Ammon's horn (tissue), 1 donor: ENCODE results near the gene PDE6C.
A peak's percentile ranks its signal among the peaks of the same experiment; 100 is the strongest.

Experiments used
- DNase-seq: peaks from one replicate; pipeline ENCODE4 v3.0.0-alpha.2; 2016; ENCODE audit warnings: low spot score

The PDE6C gene

DNA sequence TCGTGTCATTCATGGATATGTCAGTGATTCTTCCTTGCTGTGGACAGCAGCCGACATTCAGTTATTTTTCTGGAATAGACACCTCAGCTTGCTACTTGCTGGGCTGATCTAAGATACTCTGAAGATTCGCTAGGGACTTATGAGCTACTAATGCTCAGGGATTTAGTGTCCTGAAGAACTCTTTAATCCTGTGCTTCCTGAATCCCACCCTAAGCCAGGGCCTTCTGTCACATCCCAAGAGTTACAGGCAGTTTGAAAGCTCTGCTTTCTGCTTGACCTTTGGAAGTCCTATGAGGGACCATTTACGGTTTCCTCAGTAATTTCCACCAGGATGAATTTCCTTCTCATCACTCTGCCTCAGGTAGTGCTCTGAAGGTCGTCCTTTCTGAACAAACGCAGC is at the start of gene PDE6C:
Gene PDE6C, plus strand, starts transcription at position 227 of the 400 bp plus-strand sequence. CDS start 189 bp downstream, outside the sequence.
- DNase-seq, result no peak

- DNase-seq, result no peak
These were observed 46.9 kb upstream of the PDE6C start for GRCh38 chr10:93565446-93565845.

GRCh38 chr10:93566435-93567276 is 45.7 kb upstream of the PDE6C start, which contains the start of gene FFAR4:
Gene FFAR4, plus strand, starts transcription at chr10:93566665. Its CDS starts 56 bp downstream, at chr10:93566721.
- peak; percentile 62 for DNase-seq

GRCh38 chr10:93567277-93568104 is 44.8 kb upstream of the PDE6C start:
- DNase-seq, result no peak

GRCh38 chr10:93568105-93568390 is 44.3 kb upstream of the PDE6C start:
- DNase-seq, result no peak

DNA sequence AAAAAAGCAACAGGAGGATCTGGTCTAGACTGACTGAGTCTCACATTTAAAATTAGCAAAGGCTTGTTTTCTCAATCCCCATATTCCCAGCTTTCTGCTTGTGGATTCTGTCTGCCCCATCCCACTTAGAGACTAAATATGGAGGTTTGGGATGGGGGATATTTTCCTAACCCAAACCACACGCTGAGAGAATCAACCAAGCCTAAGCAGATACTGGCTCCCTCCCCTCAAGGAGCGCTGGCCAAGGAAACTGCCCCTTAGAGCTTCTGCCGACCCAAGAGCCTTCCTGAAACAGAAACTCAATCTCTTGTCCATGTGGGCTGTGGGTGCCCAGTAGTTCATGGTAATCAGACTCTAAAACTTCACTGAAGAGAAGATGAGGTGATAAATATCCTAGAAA is 42.0 kb upstream of the PDE6C start:
- DNase-seq, result no peak

GRCh38 chr10:93572606-93573005 is 39.7 kb upstream of the PDE6C start:
- DNase-seq, result no peak

GRCh38 chr10:93573051-93573909 is 39.1 kb upstream of the PDE6C start:
- DNase-seq, result peak; percentile 73

GRCh38 chr10:93573924-93574323 is 38.4 kb upstream of the PDE6C start:
- no peak for DNase-seq

- DNase-seq, result no peak
These were observed 35.4 kb upstream of the PDE6C start for GRCh38 chr10:93576888-93577287.

DNA sequence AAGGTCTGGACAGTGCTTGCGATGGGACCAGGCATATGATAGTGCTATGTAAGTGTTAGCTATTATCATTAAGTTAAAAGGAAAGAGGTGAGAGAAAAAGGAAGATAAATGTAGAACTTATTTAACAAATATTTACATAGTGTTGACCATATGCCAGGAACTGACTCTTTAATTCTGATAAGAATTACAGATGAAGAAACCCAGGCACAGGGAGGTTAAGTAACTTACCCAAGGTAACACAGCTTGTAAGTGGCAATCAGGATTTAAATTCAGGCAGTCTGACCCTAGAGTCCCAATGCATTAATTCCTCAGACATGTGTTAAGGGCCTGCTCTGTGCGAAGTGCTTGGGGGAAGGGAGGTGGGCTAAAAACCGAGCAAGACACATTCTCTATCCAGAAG is 34.8 kb upstream of the PDE6C start:
- DNase-seq, result no peak

DNA sequence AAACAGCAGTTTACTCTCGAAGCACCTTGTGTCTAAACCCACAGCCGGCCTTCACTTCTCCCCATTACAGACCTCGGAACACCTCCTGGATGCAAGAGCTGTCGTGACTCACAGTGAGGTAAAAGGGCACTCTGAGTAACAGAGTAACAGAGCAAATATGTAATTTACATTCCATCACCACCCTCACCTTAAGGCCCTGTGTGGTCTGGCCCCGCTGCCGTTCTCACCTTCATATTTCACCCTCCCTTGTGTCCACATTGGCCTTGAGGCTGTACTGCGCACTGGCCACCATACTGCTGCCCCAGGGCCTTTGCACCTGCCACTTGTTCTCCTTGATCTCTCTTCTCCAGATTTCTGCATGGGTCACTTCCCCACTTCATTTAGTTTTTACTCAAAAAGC is 33.2 kb upstream of the PDE6C start:
- no peak for DNase-seq

DNA sequence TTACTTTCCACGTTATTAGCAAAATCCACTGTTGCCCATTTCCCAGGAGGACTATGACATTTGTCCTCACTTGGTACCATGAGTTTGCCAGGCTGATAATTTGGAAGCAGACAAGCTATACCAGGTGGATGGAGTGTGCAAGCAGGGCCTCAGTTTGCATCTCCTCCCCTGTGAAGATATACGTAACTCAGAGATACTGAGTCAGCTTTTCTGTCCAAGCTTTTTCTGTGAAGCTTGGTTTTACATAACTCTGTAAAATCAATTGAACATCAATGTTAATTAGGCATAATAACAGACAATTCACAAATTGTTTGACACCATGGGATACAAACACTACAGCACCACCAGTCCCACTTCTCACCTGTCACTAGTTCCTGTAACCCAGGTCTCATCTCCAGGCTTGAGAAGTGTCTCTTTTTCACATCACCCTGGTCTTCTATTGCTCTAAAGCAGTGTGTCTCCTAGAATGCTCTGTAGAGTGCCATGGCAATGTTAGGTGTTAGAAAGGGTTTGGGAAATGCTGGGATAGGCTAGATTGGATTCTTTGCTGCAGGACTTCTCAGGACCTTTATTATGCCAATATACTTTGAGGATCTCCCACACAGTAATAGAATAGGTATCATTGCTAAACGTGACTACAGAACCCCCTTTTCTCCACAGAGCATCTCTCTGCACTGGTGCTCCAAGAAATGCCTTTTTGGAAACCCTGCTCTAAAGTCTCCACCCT is 32.2 kb upstream of the PDE6C start:
- DNase-seq, result no peak

DNA sequence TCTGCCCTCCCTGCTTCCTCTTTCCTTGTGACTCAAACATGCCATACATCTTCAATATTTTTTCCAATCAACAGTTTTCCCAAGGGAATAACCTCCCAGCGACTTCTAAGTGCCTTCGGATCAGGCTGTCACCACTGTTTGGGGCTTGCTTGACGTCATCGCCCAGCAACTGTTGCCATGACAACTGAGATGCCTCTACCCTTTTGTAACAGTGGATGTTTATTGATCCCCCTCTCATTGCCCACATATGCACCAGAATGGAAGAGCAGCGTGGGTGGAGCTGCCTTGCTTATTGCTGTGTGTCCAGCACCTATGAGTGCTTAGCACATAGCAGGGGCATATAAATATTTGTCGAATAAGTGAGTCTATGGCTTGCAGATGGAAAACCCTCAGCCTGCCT is 31.5 kb upstream of the PDE6C start:
- DNase-seq, result peak; percentile 82

DNA sequence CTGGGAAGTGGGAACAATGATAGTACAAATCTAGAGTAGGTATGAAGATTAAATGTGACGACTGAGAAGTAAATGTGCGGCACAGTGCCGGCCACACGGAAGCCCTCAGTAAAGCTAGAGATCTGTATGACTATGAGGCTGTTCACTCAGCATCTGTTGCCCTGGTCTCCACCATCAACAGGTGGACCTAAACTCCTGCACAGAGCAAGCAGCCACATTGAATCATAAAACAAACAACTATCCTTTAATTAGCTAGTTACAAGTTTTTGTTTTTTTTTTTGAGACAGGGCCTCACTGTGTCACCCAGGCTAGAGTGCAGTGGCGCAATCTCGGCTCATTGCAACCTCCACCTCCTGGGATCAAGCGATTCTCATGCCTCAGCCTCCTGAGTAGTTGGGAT is 27.9 kb upstream of the PDE6C start:
- DNase-seq, result no peak

DNA sequence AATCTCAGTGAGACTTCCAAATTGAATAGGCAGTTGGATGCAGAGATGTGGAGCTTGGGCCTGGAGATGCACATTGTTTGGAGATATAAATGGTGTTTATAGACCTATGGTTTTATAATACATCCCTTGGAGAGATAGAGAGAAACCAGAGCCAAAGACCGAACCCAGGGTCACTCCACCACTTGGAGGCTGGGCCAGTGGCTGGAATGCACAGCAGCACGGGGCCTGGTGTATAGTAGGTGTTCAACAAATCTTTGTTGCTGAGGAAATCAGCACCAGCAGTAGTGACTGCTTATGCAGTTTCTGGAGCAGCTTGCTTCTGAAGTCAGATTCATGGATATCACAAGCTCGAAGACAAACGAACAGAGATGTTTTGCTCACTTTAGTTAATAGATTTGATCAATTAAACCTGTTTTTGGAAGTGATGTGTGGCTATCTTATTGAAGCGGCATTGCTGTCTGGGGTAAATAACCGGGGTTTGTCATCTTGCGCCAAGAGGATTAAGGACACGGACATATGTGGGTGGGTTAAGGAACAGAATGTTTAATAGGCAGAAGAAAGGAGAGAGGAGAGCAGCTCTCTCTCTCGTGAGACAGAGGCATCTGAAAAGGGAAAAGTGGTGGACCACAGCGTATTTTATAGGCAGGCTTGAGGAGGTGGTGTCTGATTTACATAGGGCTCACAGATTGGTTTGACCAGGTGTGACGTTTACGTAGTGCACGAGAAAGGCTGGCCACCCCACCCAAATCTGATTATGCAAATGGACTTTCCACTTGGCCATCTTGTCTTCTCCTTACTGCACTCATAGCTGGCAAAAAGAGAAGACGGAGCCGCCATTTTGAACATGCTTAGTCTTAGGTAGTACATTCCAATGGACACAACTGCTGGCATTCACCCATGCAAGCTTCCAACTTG is 22.4 kb upstream of the PDE6C start:
- no peak for DNase-seq

- DNase-seq, result no peak
These were observed 21.7 kb upstream of the PDE6C start for GRCh38 chr10:93590638-93591037.

- no peak for DNase-seq
These were observed 21.1 kb upstream of the PDE6C start for GRCh38 chr10:93591065-93591808.

- DNase-seq, result no peak
These were observed 19.1 kb upstream of the PDE6C start for GRCh38 chr10:93593254-93593653.

DNA sequence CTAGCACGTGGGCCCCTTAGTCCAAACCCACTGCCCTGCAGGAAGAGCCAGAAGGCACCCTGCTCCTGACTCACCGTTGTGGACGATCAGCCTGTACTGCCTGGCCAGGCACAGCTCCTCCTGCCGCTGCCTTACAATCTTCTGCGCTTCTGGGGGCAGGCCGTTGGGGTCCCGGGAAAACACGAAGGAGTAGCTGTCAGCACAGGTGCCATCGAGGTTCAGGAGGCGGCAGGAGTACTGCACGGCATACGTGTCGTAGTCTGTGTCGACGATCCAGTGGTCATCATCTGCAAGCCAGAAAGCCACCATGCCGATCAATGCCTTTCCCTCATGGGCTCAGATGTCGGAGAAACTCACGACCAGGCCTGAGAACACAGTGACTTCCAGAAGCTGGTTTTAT is 18.6 kb upstream of the PDE6C start:
- DNase-seq, result no peak
